ENCODE data around the gene MYADML2.
"Not testable (repeated sequence)": the region's sequence is repeated elsewhere in the genome, so short reads cannot be mapped to it uniquely, and the experiment has no call there.

MYADML2 gene

GRCh38 chr17:81955058-81955681 is 8.1 kb upstream of the MYADML2 start:
- Histone ChIP-seq H3K36me3 (replicated peaks; ENCODE audit: low read depth, low read length) (no peaks in the 10 kb centered on the region), H3K9me3 (ENCODE audit: insufficient read depth, low read length) (no peaks in the 10 kb centered on the region), H4K20me1 (ENCODE audit: insufficient read depth, low read length) (no peaks in the 10 kb centered on the region), H3K4me2 (ENCODE audit: low read length) (no peak overlapping the region), H3K4me3 (ENCODE audit: low read length) (no peak overlapping the region), H3K9ac (ENCODE audit: low read length) (no peak overlapping the region), H3K4me1 (ENCODE audit: low read length) (no peaks in the 10 kb centered on the region), H3K27me3 (ENCODE audit: low read depth, low read length) (no peaks in the 10 kb centered on the region), H2AFZ (ENCODE audit: low read depth, low read length) (no peak overlapping the region), H3K79me2 (ENCODE audit: low read length) (no peaks in the 10 kb centered on the region), H3K27ac (ENCODE audit: low read length) (no peak overlapping the region)
- TF ChIP-seq CTCF (IDR thresholded peaks at IDR 0.05; ENCODE audit: low read depth, low read length) = no peak
- no peak for TF ChIP-seq EZH2phosphoT487 (IDR thresholded peaks at IDR 0.05; ENCODE audit: low read depth)

- Histone ChIP-seq H2AFZ (ENCODE audit: low read depth, low read length) (no peak overlapping the region), H3K9ac (ENCODE audit: low read length) (no peak overlapping the region), H3K4me3 (ENCODE audit: low read length) (no peak overlapping the region), H3K27ac (ENCODE audit: low read length) (no peak overlapping the region), H3K4me2 (ENCODE audit: low read length) (no peak overlapping the region), H3K4me1 (ENCODE audit: low read length) (no peaks in the 10 kb centered on the region), H3K36me3 (replicated peaks; ENCODE audit: low read depth, low read length) (no peaks in the 10 kb centered on the region), H3K27me3 (ENCODE audit: low read depth, low read length) (no peaks in the 10 kb centered on the region), H3K79me2 (ENCODE audit: low read length) (no peaks in the 10 kb centered on the region), H3K9me3 (ENCODE audit: insufficient read depth, low read length) (no peaks in the 10 kb centered on the region), H4K20me1 (ENCODE audit: insufficient read depth, low read length) (no peaks in the 10 kb centered on the region)
- TF ChIP-seq CTCF (IDR thresholded peaks at IDR 0.05; ENCODE audit: low read depth, low read length) = no peak
- no peak for TF ChIP-seq EZH2phosphoT487 (IDR thresholded peaks at IDR 0.05; ENCODE audit: low read depth)
Measured at GRCh38 chr17:81954131-81955057, 7.4 kb upstream of the MYADML2 start.

GRCh38 chr17:81953443-81953842 is 6.4 kb upstream of the MYADML2 start:
- H3K4me1 ChIP-seq (ENCODE audit: low read length); H3K4me3 ChIP-seq (ENCODE audit: low read length); H2AFZ ChIP-seq (ENCODE audit: low read depth, low read length); H3K79me2 ChIP-seq (ENCODE audit: low read length); H3K9ac ChIP-seq (ENCODE audit: low read length); H3K4me2 ChIP-seq (ENCODE audit: low read length); H4K20me1 ChIP-seq (ENCODE audit: insufficient read depth, low read length); H3K27me3 ChIP-seq (ENCODE audit: low read depth, low read length); H3K9me3 ChIP-seq (ENCODE audit: insufficient read depth, low read length); H3K27ac ChIP-seq (ENCODE audit: low read length); H3K36me3 ChIP-seq (replicated peaks; ENCODE audit: low read depth, low read length): not testable (repeated sequence)

GRCh38 chr17:81952792-81953228 is 5.8 kb upstream of the MYADML2 start:
- no peak overlapping the region for H2AFZ ChIP-seq (ENCODE audit: low read depth, low read length)
- no peak overlapping the region for H3K9ac ChIP-seq (ENCODE audit: low read length)
- no peaks in the 10 kb centered on the region for H3K27me3 ChIP-seq (ENCODE audit: low read depth, low read length)
- no peak overlapping the region for H3K4me2 ChIP-seq (ENCODE audit: low read length)
- no peaks in the 10 kb centered on the region for H3K4me1 ChIP-seq (ENCODE audit: low read length)
- H3K9me3 ChIP-seq (ENCODE audit: insufficient read depth, low read length) = no peaks in the 10 kb centered on the region
- no peak overlapping the region for H3K4me3 ChIP-seq (ENCODE audit: low read length)
- no peaks in the 10 kb centered on the region for H3K79me2 ChIP-seq (ENCODE audit: low read length)
- H3K27ac ChIP-seq (ENCODE audit: low read length) = no peak overlapping the region
- no peak for TF ChIP-seq EZH2phosphoT487 (IDR thresholded peaks at IDR 0.05; ENCODE audit: low read depth)
- H3K36me3 ChIP-seq (replicated peaks; ENCODE audit: low read depth, low read length) = no peaks in the 10 kb centered on the region
- H4K20me1 ChIP-seq (ENCODE audit: insufficient read depth, low read length) = no peaks in the 10 kb centered on the region
